Tibial nerve (tissue), 4 donors: ENCODE data around the gene ABCA10.

ENCODE experiments used
- EP300 ChIP-seq, 2 donors: sonication (generic); formaldehyde crosslinking; IDR thresholded peaks; one replicate each; pipeline ENCODE4 v1.6.1; 2017; ENCODE audit warnings: antibody characterized with exemption in 2 of 2, mild to moderate bottlenecking in 1 of 2
- POLR2A ChIP-seq, 2 donors: fragments of 450-650 bp; IDR thresholded peaks; one replicate each; pipeline ENCODE4 v1.6.1; 2017; ENCODE audit warnings: antibody characterized with exemption in 2 of 2, mild to moderate bottlenecking in 2 of 2, moderate library complexity in 2 of 2
- TF ChIP-seq, protein P1 (sequence below), 5 experiments: fragments of 200-600 bp in 3 of 5; fragments of 450-650 bp in 2 of 5; sonication (generic) in 3 of 5; IDR thresholded peaks; one replicate each; pipeline ENCODE4 v1.5.1; 2016 to 2019; ENCODE audit warnings: antibody characterized with exemption in 5 of 5, mild to moderate bottlenecking in 3 of 5, moderate library complexity in 2 of 5

DNA sequence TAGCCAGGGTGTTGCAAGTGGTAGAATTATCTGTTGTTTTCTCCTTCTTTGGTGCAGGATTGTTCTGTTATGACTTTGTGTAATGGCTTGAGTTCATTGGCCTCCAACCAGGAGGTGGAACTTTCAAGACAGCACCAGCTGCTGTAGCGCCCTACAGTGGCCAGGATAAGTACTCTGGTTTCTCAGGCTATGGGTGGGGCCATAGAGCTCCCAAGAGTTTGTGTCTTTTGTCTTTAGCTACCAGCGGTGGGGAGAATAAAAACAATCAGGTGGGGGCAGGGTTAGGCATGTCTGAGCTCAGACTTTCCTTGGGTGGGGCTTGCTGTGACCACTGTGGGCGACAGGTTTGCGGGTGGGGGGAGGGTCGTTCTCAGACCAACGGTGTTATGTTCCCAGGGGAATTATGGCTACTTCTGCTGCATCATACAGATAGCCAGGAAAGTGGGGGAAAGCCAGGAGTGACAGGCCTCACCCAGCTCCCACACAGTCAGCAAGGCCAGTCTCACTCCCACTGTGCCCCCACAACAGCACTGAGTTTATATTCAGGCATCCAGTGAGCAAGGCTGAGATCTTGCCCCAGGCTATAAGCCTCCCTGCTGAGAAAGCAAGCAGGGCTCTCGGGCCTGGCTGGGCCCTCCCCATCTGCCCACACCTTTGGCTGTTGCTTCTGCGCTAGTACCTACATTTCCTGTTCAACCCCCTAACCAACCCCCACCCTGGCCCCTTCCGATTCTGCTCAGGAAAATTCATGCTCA, 15.4 kb downstream of the ABCA10 start:
- TF ChIP-seq, protein P1, sequence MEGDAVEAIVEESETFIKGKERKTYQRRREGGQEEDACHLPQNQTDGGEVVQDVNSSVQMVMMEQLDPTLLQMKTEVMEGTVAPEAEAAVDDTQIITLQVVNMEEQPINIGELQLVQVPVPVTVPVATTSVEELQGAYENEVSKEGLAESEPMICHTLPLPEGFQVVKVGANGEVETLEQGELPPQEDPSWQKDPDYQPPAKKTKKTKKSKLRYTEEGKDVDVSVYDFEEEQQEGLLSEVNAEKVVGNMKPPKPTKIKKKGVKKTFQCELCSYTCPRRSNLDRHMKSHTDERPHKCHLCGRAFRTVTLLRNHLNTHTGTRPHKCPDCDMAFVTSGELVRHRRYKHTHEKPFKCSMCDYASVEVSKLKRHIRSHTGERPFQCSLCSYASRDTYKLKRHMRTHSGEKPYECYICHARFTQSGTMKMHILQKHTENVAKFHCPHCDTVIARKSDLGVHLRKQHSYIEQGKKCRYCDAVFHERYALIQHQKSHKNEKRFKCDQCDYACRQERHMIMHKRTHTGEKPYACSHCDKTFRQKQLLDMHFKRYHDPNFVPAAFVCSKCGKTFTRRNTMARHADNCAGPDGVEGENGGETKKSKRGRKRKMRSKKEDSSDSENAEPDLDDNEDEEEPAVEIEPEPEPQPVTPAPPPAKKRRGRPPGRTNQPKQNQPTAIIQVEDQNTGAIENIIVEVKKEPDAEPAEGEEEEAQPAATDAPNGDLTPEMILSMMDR (IDR thresholded peaks at IDR 0.05) = no peak
- no peak for TF ChIP-seq POLR2A (IDR thresholded peaks at IDR 0.05)
- TF ChIP-seq EP300 (IDR thresholded peaks at IDR 0.05) = no peak
